Measurements from ENCODE around the gene TADA3.
A peak's percentile ranks its signal among the peaks of the same experiment; 100 is the strongest.

The TADA3 gene, protein sequence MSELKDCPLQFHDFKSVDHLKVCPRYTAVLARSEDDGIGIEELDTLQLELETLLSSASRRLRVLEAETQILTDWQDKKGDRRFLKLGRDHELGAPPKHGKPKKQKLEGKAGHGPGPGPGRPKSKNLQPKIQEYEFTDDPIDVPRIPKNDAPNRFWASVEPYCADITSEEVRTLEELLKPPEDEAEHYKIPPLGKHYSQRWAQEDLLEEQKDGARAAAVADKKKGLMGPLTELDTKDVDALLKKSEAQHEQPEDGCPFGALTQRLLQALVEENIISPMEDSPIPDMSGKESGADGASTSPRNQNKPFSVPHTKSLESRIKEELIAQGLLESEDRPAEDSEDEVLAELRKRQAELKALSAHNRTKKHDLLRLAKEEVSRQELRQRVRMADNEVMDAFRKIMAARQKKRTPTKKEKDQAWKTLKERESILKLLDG

DNA sequence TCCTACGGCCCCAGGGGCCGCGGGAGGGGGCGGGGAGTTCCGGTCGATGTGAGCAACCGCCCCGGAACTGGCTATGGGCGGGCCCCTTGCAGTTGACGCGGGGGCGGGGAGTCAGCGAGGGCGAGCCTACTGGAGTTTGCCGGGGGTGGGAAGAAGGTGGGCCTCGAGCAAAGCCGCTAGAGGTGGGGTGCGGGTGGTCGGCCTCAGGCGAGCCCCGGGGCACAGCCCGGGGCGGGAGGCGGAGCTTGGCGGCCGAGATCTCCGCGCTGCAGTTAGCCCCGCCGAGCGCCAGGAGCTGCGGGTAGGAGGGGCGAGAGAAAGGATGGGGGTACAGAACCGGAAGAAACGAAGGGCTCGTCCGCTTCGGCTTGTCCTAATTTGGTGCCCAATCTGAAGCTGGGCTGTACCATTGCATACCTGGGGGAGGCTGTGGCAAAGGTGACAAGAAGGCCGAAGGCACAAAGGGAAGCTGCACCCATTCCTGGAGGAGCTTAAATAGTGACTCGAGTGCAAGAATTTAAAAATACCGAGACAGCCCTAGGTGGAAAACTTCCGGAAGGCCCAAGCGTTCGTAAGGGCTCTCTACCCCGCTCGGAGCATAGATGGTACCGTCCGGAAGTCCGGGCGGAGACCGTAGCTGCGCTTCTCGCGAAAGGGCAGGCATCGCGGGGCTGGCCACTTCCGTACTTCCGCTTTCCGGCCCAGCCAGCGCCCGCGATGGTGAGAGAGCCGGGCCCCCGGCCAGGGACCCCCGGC, at the start of gene TADA3, which contains the start of gene ARPC4:
Gene TADA3, minus strand, starts transcription at position 69 of the 756 bp plus-strand sequence. CDS start 1,007 bp downstream, outside the sequence.
Gene ARPC4, plus strand, starts transcription at position 678 of the 756 bp plus-strand sequence. Its CDS starts 40 bp downstream, at position 718.
- H3K27me3 Mint-ChIP-seq (ENCODE audit: low read depth): no peaks in the 10 kb centered on the region
- peak within 1 kb of the TSS; percentile 99 for H3K27ac Mint-ChIP-seq
- no peaks in the 10 kb centered on the region for H3K9me3 Mint-ChIP-seq
- peak within 1 kb of the TSS; percentile 98 for H3K4me3 Mint-ChIP-seq
- DNase-seq (ENCODE audit: low spot score): peak; percentile 91
- H3K36me3 Mint-ChIP-seq (ENCODE audit: low read depth): peaks cover 53% of the 10 kb centered on the region
- peaks cover 48% of the 10 kb centered on the region for H3K4me1 Mint-ChIP-seq (ENCODE audit: low read depth)

DNA sequence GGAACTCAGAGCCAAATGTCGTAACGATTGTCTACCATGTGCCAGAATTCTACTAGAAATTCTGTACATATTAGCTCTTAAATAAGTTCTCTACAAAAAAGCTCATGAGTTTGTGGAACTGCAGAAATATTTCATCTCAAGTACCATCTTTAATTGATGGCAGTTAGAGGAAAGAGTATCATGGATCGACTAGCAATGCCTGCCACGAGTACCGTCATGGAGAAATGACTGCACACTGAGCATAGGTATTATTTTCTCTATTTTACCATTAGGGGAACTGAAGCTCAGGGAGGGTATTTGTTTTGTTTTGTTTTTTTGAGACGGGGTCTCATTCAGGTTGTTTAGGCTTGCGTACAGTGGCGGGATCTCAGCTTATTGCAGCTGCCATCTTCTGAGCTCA, 48.7 kb upstream of the TADA3 start:
- Mint-ChIP-seq H3K27me3 (ENCODE audit: low read depth) (no peaks in the 10 kb centered on the region), H3K36me3 (ENCODE audit: low read depth) (peaks cover 25% of the 10 kb centered on the region), H3K4me3 (no peak overlapping the region), H3K4me1 (ENCODE audit: low read depth) (peaks cover 17% of the 10 kb centered on the region), H3K27ac (no peak overlapping the region), H3K9me3 (no peaks in the 10 kb centered on the region)
- no peak for DNase-seq (ENCODE audit: low spot score)

DNA sequence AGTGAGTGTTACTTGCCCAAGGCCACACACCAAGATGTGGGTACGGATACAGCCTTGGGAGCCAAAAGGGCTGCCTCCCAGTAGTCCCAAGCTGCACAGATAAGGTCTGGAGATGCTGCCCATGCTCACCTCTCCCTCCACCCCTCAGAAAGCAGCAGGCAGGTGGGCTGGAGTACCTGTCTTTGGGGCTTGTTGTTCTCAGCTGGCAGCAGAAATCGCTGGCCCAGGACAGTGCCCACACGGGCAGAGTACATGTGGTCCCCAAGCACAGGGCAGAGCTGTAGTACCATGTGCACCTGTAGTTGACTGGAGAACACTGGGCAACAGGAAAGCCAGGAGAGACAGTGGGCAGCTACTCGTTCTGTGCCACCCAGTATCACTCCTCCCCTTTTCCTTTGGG, 46.6 kb upstream of the TADA3 start:
- Mint-ChIP-seq H3K27ac (no peak overlapping the region), H3K4me1 (ENCODE audit: low read depth) (peaks cover 7% of the 10 kb centered on the region), H3K9me3 (no peaks in the 10 kb centered on the region), H3K27me3 (ENCODE audit: low read depth) (no peaks in the 10 kb centered on the region), H3K4me3 (no peak overlapping the region), H3K36me3 (ENCODE audit: low read depth) (peaks cover 45% of the 10 kb centered on the region)
- no peak for DNase-seq (ENCODE audit: low spot score)

DNA sequence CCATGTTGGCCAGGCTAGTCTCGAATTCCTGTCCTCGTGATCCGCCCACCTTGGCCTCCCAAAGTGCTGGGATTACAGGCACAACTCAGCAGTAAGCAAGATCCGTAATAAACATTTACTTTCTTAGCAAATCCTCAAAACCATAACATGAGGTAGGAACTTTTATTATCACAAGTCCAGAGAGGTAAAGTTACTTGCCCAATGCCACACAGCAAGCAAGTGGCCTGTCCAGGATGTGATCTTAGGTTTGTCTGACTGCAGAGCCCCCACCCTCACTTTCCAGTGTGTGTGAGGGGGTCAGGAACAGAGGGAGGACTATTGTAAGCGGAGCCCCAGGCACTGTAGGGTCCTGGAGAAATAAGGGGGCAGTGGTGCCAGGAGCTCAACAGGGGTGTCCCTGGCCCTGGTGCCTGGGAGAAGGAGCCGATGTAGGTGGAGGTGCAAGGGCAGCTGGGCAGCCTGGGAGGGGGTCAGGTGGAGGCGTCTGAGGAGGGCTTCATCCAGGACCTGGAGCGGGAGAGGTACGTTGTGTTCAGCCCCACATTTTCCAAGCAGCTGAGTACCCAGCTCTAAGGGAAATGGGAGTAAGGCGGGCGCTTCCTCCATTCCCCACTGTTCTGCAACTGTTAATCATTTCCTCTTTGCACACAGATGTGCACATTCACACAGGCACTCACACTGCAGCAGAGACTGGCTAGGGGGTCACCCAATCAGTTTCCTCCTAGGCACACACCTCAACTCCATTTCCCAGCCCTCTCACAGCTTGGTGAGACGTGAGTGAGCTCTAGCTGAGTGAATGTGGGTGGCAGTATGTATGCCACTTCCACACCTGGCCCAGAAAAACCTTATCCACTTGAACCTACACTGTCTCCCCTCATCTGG, 45.7 kb upstream of the TADA3 start:
- H3K9me3 Mint-ChIP-seq: no peaks in the 10 kb centered on the region
- peaks cover 7% of the 10 kb centered on the region for H3K4me1 Mint-ChIP-seq (ENCODE audit: low read depth)
- H3K27ac Mint-ChIP-seq: no peak overlapping the region
- H3K4me3 Mint-ChIP-seq: no peak overlapping the region
- H3K27me3 Mint-ChIP-seq (ENCODE audit: low read depth): no peaks in the 10 kb centered on the region
- peaks cover 49% of the 10 kb centered on the region for H3K36me3 Mint-ChIP-seq (ENCODE audit: low read depth)
- no peak for DNase-seq (ENCODE audit: low spot score)

DNA sequence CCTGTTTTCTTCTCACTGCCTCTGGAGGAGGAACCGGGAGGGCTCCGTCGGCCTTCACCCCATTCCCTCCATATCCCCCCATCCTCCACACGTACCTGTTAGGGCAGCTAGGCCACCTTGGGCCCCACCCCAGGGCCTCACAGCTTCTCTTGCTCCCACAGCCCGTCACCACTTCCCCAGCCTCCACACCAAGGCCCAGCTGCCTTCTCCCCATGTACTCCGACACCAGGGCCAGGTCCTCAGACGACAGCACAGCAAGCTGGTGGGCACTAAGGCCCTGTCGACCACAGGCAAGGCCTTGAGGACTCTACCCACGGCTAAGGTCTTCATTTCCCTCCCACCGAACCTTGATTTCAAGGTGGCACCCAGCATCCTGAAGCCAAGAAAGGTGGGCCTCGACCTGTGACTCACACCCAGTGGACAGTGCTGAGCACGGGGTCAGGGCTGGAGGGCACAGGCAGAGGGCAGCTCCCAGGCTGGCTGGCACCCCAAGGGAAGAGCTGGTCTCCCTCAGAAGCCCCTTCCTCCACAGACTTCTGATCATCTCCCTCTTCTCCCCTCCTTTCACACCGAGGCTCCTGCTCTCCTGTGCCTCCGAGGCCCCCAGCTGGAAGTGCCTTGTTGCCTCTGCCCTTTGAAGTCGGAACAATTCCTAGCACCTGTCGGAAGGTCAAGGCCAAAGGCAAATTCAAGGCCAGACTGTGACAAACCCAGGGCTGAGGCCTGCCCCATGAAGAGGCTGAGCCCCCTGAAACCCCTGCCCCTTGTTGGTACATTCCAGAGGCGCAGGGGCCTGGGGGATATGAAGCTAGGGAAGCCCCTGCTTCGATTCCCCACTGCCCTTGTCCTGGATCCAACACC, 42.5 kb upstream of the TADA3 start:
- Mint-ChIP-seq H3K27me3 (ENCODE audit: low read depth) (no peaks in the 10 kb centered on the region), H3K36me3 (ENCODE audit: low read depth) (peaks cover 41% of the 10 kb centered on the region), H3K9me3 (no peaks in the 10 kb centered on the region), H3K4me3 (no peak overlapping the region), H3K27ac (no peak overlapping the region), H3K4me1 (ENCODE audit: low read depth) (peaks cover 2% of the 10 kb centered on the region)
- DNase-seq (ENCODE audit: low spot score): no peak

DNA sequence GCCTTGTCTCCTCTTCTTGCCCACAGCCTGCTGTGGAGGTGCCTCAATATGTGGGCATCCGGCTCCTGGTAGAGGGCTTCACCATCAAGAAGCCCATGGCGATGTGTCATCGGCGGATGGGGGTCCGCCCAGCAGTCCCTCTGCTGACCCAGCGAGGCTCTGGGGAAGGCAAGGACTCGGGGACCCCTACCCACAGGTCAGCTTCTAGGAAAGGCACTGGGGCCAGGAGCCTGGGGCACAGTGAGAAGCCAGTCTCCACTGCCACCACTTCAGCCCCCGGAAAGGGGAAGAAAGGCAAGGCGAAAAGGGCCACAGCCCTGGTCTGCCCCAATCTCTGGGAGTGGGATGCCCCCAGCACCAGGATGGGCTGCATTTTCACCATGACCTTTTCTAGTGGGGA, 40.8 kb upstream of the TADA3 start:
- Mint-ChIP-seq H3K27ac (no peak overlapping the region), H3K27me3 (ENCODE audit: low read depth) (no peaks in the 10 kb centered on the region), H3K4me1 (ENCODE audit: low read depth) (peaks cover 2% of the 10 kb centered on the region), H3K9me3 (no peaks in the 10 kb centered on the region), H3K36me3 (ENCODE audit: low read depth) (peaks cover 36% of the 10 kb centered on the region), H3K4me3 (no peak overlapping the region)
- no peak for DNase-seq (ENCODE audit: low spot score)

DNA sequence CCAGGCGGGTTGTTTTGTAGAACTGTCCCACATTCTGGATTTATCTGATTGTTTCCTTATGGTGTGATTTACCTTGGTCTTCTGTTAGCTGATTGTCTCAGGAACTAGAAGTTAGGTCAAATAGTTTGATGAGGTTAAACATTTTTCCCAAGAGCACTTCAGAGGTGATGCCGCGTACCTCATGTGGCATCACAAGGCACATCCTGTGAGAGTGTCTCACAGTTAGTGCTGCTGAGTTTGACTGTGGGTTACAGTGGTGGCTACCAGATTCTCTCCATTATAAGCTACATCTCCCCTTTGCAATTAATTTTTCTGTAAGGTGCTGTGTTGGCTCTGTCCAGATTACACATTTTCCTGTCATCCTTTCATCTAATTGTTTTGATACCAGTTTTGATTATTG, 39.0 kb upstream of the TADA3 start:
- Mint-ChIP-seq H3K27me3 (ENCODE audit: low read depth) (no peaks in the 10 kb centered on the region), H3K27ac (no peak overlapping the region), H3K9me3 (no peaks in the 10 kb centered on the region), H3K4me3 (no peak overlapping the region), H3K4me1 (ENCODE audit: low read depth) (peaks cover 2% of the 10 kb centered on the region), H3K36me3 (ENCODE audit: low read depth) (peaks cover 44% of the 10 kb centered on the region)
- no peak for DNase-seq (ENCODE audit: low spot score)

DNA sequence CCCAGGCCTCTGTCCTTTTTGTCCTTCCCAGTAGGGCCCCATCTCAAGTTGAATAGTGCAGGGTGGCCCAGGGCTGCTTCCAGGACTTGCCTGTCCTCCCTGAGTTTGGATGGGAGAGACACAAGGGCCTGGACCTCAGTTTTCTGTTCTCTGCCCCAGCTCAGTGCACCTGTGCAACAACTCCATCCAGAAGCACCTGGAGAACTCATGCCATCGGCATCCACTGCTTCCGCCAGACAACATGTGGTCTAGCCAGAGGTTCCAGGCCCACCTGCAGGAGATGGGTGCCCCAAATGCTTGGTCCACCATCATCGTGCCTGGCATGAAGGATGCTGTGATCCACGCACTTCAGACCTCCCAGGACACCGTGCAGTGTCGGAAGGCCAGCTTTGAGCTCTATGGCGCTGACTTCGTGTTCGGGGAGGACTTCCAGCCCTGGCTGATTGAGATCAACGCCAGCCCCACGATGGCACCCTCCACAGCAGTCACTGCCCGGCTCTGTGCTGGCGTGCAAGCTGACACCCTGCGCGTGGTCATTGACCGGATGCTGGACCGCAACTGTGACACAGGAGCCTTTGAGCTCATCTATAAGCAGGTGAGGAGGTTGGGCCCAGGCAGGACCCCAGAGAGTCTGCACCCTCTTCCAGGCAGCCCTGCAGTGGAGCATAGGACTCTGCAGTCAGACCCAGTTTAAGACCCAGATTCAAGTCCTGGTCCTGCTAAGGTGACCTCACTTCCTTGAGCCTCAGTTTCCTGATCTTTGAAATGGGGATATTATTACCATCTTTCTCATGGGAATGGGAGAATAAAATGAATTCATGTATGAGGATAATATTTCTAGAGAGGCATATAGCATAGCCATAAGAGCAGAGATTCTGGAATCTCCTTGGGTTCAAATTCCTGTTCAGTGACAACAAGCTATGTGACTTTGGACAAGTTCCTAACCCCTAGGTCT, 36.8 kb upstream of the TADA3 start:
- no peaks in the 10 kb centered on the region for H3K9me3 Mint-ChIP-seq
- no peaks in the 10 kb centered on the region for H3K27me3 Mint-ChIP-seq (ENCODE audit: low read depth)
- H3K36me3 Mint-ChIP-seq (ENCODE audit: low read depth): peaks cover 27% of the 10 kb centered on the region
- DNase-seq (ENCODE audit: low spot score): no peak
- peaks cover 2% of the 10 kb centered on the region for H3K4me1 Mint-ChIP-seq (ENCODE audit: low read depth)
- H3K27ac Mint-ChIP-seq: no peak overlapping the region
- H3K4me3 Mint-ChIP-seq: no peak overlapping the region

DNA sequence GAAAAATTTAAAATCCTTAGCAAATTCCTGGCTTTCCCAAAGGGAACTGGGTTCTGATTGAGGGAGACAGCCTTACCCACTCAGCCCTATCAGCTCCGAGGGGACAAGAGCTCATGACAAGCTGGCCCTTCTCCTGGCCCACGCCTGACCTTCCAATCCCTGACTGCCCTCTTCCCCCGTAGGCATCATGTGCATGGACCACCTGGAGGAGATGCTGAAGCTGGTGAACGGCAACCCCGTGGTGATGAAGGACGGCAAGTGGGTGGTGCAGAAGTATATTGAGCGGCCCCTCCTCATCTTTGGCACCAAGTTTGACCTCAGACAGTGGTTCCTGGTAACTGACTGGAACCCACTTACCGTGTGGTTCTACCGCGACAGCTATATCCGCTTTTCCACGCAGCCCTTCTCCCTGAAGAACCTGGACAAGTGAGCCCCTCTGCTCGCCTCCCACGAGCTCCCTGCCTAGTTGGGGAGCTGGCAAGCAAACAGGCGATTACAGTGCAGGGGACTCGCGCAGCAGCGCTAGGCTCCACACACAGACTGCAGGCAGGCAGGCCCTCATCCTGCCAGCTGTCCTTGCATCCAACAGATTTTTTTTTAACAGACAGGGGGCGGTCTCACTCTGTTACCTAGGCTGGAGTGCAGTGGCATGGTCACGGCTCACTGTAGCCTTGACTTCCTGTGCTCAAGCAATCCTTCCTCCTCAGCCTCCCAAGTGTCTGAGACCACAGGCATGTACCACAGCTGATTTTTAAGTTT, 34.7 kb upstream of the TADA3 start:
- Mint-ChIP-seq H3K4me1 (ENCODE audit: low read depth) (peaks cover 2% of the 10 kb centered on the region), H3K4me3 (no peak overlapping the region), H3K27me3 (ENCODE audit: low read depth) (no peaks in the 10 kb centered on the region), H3K9me3 (no peaks in the 10 kb centered on the region), H3K36me3 (ENCODE audit: low read depth) (peaks cover 20% of the 10 kb centered on the region), H3K27ac (no peak overlapping the region)
- DNase-seq (ENCODE audit: low spot score): no peak

DNA sequence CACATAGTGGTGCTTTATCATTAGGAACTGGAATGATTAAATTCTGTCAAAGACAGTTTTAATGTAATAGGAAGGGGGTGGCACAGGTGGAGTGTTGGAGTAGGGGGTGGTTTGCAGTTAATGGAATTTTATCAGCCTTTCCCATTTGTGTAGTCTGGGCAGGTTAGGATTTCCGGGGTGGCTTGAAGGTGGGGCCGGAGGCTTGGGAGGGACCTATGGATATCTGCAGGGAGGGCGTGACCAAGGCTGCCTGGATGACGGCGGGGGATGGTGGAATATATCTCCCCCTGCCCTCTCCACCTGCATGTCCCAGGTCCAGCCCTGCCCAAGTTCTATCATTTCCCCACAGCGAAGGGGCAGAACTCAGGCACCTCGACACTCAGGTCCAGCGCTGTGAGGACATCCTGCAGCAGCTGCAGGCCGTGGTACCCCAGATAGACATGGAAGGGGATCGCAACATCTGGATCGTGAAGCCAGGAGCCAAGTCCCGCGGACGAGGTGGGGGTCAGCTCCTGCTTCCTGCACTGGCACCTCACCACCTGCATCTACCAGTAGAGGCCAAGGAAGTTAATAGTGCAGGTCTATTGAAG, 33.3 kb upstream of the TADA3 start:
- H3K27ac Mint-ChIP-seq: no peak overlapping the region

DNA sequence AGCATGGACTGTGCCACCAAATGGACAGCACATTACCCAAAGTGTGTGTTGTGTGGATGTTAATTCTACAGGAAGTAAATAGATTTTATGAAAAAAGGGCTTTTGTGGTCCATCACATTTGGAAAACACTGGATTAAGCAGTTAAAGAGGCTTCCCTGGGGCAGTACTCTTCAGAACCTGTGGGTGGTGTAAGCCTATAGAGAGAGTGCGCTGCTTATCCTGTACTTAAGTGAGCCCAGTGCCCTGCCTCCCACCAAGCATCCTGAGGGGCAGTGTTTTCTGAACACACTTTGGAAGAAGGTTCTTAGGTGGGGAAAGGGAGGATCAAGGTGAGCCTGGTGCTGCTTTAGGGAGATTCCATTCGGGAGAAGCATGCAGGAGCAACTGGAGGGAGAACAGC, 28.7 kb upstream of the TADA3 start:
- Mint-ChIP-seq H3K27me3 (ENCODE audit: low read depth) (no peaks in the 10 kb centered on the region), H3K36me3 (ENCODE audit: low read depth) (peaks cover 10% of the 10 kb centered on the region), H3K4me1 (ENCODE audit: low read depth) (no peaks in the 10 kb centered on the region), H3K4me3 (no peak overlapping the region), H3K9me3 (no peaks in the 10 kb centered on the region), H3K27ac (no peak overlapping the region)
- no peak for DNase-seq (ENCODE audit: low spot score)

More for the DNA sequence above, 33.3 kb upstream of the TADA3 start:
- Mint-ChIP-seq H3K9me3 (no peaks in the 10 kb centered on the region), H3K4me1 (ENCODE audit: low read depth) (no peaks in the 10 kb centered on the region), H3K27me3 (ENCODE audit: low read depth) (no peaks in the 10 kb centered on the region), H3K4me3 (no peak overlapping the region), H3K36me3 (ENCODE audit: low read depth) (peaks cover 15% of the 10 kb centered on the region)
- DNase-seq (ENCODE audit: low spot score): no peak
